ENCODE results near the gene ATP10A.
A peak's percentile ranks its signal among the peaks of the same experiment; 100 is the strongest.

Gene ATP10A

DNA sequence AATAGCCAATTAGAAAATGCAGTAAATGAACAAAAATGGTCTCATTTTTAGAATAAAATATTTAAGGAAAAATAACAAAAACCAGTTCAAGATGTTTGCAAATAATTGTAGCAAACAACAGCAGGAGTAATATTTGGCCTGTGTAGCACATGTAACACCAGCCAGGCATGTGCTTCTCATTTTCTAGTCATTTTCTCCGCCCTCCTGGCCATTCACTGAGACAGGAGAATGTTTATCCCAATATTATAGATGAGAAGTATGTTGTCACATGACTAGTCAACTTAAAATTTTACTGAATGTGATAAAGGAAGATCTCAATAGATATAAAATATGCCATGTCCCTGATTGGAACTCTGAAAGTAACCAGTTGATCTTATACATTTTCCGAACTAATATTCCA is 7.8 kb upstream of the ATP10A start:
- Histone ChIP-seq H3K27ac (ENCODE audit: low read depth, low read length) (no peak overlapping the region), H3K27me3 (ENCODE audit: control insufficient read depth in 1 of 2, insufficient read depth in 2 of 2, low read length in 2 of 2) (no peaks in the 10 kb centered on the region), H3K9me3 (ENCODE audit: control insufficient read depth in 1 of 2, low read length in 2 of 2) (peaks cover 3 to 4% of the 10 kb centered on the region in 2 donors), H3K36me3 (ENCODE audit: control insufficient read depth in 1 of 2, insufficient read depth in 2 of 2, low read length in 2 of 2) (no peaks in the 10 kb centered on the region), H3K4me1 (ENCODE audit: control insufficient read depth in 1 of 2, insufficient read depth in 2 of 2, low read length in 2 of 2) (no peaks in the 10 kb centered on the region), H3K4me3 (ENCODE audit: low read depth in 1 of 2, low read length in 2 of 2) (no peak overlapping the region), H3K9ac (ENCODE audit: low read depth in 1 of 2, low read length in 2 of 2) (no peak overlapping the region)

DNA sequence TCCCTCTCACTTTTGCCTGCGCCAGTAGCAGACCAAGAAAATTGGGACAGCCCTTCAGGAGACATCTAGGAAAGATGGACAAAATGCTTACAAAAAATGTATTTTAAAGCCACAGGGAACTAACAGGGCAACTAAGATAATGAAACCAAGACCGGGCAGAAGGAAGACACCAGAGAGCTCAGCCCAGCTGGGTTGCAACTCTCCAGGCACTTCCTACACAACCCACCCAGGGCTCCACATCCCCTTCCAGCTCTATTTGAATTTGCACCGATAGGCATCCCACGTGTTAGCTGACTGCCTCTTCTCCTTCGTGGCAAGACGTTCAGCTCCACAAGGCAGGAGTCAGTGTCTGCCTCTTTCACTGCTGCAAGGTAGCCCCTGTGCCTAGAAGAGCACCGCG is 6.6 kb upstream of the ATP10A start:
- Histone ChIP-seq H3K36me3 (ENCODE audit: control insufficient read depth in 1 of 2, insufficient read depth in 2 of 2, low read length in 2 of 2) (no peaks in the 10 kb centered on the region), H3K4me1 (ENCODE audit: control insufficient read depth in 1 of 2, insufficient read depth in 2 of 2, low read length in 2 of 2) (no peaks in the 10 kb centered on the region), H3K9ac (ENCODE audit: low read depth in 1 of 2, low read length in 2 of 2) (no peak overlapping the region), H3K27me3 (ENCODE audit: control insufficient read depth in 1 of 2, insufficient read depth in 2 of 2, low read length in 2 of 2) (no peaks in the 10 kb centered on the region), H3K27ac (ENCODE audit: low read depth, low read length) (no peak overlapping the region), H3K4me3 (ENCODE audit: low read depth in 1 of 2, low read length in 2 of 2) (no peak overlapping the region), H3K9me3 (ENCODE audit: control insufficient read depth in 1 of 2, low read length in 2 of 2) (peaks cover 4 to 10% of the 10 kb centered on the region in 2 donors)

DNA sequence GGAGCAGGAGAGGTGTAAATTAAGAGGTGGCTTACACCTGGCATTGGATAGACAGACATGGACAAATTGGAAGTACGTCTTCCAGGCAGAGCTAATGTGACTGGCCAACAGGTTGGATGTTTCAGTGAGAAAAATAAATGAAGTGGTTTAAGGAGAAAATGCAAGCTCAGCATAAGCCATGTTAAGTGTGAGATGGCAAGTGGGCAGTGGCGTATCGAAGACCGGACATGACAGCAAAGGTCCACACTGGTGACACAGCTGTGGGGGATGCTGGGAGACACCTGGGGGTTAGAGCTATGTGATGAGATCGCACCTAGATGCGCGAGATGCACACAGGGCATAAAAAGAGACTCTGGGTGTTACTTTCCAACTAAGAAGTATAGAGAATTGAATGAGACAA is 3.7 kb upstream of the ATP10A start:
- Histone ChIP-seq H3K36me3 (ENCODE audit: control insufficient read depth in 1 of 2, insufficient read depth in 2 of 2, low read length in 2 of 2) (no peaks in the 10 kb centered on the region), H3K9ac (ENCODE audit: low read depth in 1 of 2, low read length in 2 of 2) (no peak overlapping the region), H3K27me3 (ENCODE audit: control insufficient read depth in 1 of 2, insufficient read depth in 2 of 2, low read length in 2 of 2) (no peaks in the 10 kb centered on the region), H3K4me3 (ENCODE audit: low read depth in 1 of 2, low read length in 2 of 2) (no peak overlapping the region), H3K27ac (ENCODE audit: low read depth, low read length) (no peak overlapping the region), H3K4me1 (ENCODE audit: control insufficient read depth in 1 of 2, insufficient read depth in 2 of 2, low read length in 2 of 2) (no peaks in the 10 kb centered on the region), H3K9me3 (ENCODE audit: control insufficient read depth in 1 of 2, low read length in 2 of 2) (peaks cover 4 to 10% of the 10 kb centered on the region in 2 donors)

DNA sequence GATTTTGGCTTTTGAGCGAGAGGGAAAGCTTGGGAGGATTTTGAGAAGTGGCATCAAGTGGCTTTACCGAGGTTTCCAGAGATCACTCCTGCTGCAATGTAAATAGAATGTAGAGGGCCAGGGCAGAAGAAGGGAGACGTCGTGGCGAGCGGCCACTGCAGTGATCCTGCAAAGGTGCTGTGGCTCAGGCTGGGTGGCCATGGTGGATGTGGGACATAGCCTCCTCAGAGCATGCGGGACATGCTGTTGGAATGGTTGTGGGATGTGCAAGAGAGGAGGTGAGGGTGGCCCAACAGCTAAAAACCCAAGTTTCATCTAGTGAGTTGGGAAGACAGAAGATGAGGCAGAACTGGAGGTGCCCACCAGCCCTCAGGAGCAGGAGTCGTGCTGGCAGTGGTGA is 3.1 kb upstream of the ATP10A start:
- no peaks in the 10 kb centered on the region for H3K36me3 ChIP-seq (ENCODE audit: control insufficient read depth in 1 of 2, insufficient read depth in 2 of 2, low read length in 2 of 2)

DNA sequence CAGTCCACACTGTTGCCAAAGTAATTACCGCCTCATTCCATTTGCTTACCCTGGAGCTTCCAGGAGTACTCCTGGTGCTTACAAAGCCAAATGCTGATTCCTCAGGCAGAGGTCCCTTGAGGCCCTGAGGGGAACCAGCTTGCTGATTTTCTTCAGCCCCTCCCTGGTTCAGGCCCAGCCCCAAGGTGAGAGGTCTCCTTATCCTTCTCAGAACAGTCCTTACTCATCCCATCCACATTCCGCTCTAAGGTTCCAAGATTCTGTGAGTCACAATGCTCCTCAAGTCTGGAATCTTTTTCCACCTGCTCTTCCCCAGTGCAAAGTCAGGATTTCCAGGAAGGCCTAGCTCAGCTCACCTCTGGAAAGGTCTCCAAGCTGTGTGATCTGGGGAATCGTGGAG is 1.8 kb upstream of the ATP10A start:
- Histone ChIP-seq H3K27me3 (ENCODE audit: control insufficient read depth in 1 of 2, insufficient read depth in 2 of 2, low read length in 2 of 2) (no peaks in the 10 kb centered on the region), H3K9ac (ENCODE audit: low read depth in 1 of 2, low read length in 2 of 2) (no peak overlapping the region), H3K9me3 (ENCODE audit: control insufficient read depth in 1 of 2, low read length in 2 of 2) (peaks cover 7 to 10% of the 10 kb centered on the region in 2 donors), H3K36me3 (ENCODE audit: control insufficient read depth in 1 of 2, insufficient read depth in 2 of 2, low read length in 2 of 2) (no peaks in the 10 kb centered on the region), H3K4me3 (ENCODE audit: low read depth in 1 of 2, low read length in 2 of 2) (no peak overlapping the region), H3K4me1 (ENCODE audit: control insufficient read depth in 1 of 2, insufficient read depth in 2 of 2, low read length in 2 of 2) (no peaks in the 10 kb centered on the region), H3K27ac (ENCODE audit: low read depth, low read length) (no peak overlapping the region)

More for the DNA sequence above, 3.1 kb upstream of the ATP10A start:
- no peak overlapping the region for H3K9ac ChIP-seq (ENCODE audit: low read depth in 1 of 2, low read length in 2 of 2)
- H3K9me3 ChIP-seq (ENCODE audit: control insufficient read depth in 1 of 2, low read length in 2 of 2) = peaks cover 4 to 10% of the 10 kb centered on the region in 2 donors
- no peak overlapping the region for H3K4me3 ChIP-seq (ENCODE audit: low read depth in 1 of 2, low read length in 2 of 2)
- H3K27ac ChIP-seq (ENCODE audit: low read depth, low read length) = no peak overlapping the region
- H3K4me1 ChIP-seq (ENCODE audit: control insufficient read depth in 1 of 2, insufficient read depth in 2 of 2, low read length in 2 of 2) = no peaks in the 10 kb centered on the region
- no peaks in the 10 kb centered on the region for H3K27me3 ChIP-seq (ENCODE audit: control insufficient read depth in 1 of 2, insufficient read depth in 2 of 2, low read length in 2 of 2)

DNA sequence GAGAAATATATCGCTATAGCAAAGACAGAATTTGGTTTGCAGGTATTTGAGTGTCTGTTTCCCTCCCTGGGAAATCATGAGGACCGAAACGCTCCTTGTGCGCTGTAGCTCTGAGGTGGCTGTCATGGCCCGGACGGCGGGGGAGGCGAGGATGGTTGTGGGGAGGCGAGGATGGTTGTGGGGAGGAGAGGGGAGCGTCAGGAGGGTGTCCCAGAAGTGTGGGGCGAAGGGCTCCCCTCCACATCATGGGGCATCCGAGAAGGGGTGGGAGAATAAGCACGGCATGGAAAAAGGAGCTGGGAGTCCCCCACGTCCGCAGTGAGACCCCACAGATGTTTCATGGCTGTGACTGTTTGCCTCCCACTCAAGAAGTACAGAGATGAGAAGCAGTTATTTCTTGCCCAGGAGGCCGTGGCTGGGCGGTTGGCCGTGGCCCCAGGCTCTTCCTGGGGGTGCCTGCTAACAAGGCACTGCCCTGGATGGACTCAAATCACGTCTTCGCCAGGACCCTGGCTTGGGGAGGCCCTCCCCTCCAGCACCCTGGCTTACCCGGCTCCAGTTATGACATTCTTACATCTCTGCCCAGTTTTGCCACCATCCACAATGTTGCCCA is 947 bp upstream of the ATP10A start:
- peaks cover 7 to 10% of the 10 kb centered on the region in 2 donors for H3K9me3 ChIP-seq (ENCODE audit: control insufficient read depth in 1 of 2, low read length in 2 of 2)
- peak overlapping the region in 1 of 2 donors; percentile 58 for H3K4me3 ChIP-seq (ENCODE audit: low read depth in 1 of 2, low read length in 2 of 2)
- H3K27me3 ChIP-seq (ENCODE audit: control insufficient read depth in 1 of 2, insufficient read depth in 2 of 2, low read length in 2 of 2) = no peaks in the 10 kb centered on the region
- H3K36me3 ChIP-seq (ENCODE audit: control insufficient read depth in 1 of 2, insufficient read depth in 2 of 2, low read length in 2 of 2) = no peaks in the 10 kb centered on the region
- no peak overlapping the region for H3K27ac ChIP-seq (ENCODE audit: low read depth, low read length)
- H3K4me1 ChIP-seq (ENCODE audit: control insufficient read depth in 1 of 2, insufficient read depth in 2 of 2, low read length in 2 of 2) = no peaks in the 10 kb centered on the region
- no peak overlapping the region for H3K9ac ChIP-seq (ENCODE audit: low read depth in 1 of 2, low read length in 2 of 2)

DNA sequence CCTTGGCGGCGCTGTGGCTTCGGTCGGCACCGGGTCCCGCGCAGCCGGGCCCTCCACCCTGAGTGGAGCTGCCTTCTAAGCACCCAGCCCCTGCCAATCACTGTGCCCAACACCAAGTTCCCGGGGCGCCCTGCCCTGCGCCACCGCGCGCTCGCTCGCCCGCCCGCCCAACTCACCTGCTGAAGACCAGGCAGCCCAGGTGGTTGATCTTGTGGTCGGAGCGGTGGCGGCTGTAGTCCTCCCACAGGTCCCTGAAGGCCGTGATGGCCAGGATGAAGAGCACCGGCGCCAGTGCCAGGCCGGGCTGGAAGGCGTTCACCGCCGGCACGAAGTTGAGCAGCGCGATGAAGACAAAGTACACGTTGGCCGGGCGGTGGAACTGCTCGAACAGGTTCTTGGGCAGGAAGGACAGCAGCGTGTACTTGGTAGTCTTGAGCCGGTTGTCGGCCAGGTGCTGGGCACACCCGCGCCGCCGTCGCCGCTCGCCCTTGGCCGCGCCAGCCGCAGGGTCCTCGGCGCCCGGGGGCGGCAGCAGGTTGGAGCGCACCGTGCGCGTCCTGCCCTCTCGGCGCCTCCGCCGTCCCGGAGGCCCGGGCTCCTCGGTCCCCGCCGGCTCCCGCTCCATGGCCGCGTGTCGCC is 536 bp downstream of the ATP10A start:
- H3K27me3 ChIP-seq (ENCODE audit: control insufficient read depth in 1 of 2, insufficient read depth in 2 of 2, low read length in 2 of 2) = no peaks in the 10 kb centered on the region
- H3K9ac ChIP-seq (ENCODE audit: low read depth in 1 of 2, low read length in 2 of 2) = peak overlapping the region in 1 of 2 donors; percentile 39
- H3K9me3 ChIP-seq (ENCODE audit: control insufficient read depth in 1 of 2, low read length in 2 of 2) = peaks cover 7 to 10% of the 10 kb centered on the region in 2 donors
- no peaks in the 10 kb centered on the region for H3K36me3 ChIP-seq (ENCODE audit: control insufficient read depth in 1 of 2, insufficient read depth in 2 of 2, low read length in 2 of 2)
- peak overlapping the region; percentile 7 for H3K27ac ChIP-seq (ENCODE audit: low read depth, low read length)
- no peaks in the 10 kb centered on the region for H3K4me1 ChIP-seq (ENCODE audit: control insufficient read depth in 1 of 2, insufficient read depth in 2 of 2, low read length in 2 of 2)
- peak overlapping the region; percentile 51 to 65 for H3K4me3 ChIP-seq (ENCODE audit: low read depth in 1 of 2, low read length in 2 of 2)

DNA sequence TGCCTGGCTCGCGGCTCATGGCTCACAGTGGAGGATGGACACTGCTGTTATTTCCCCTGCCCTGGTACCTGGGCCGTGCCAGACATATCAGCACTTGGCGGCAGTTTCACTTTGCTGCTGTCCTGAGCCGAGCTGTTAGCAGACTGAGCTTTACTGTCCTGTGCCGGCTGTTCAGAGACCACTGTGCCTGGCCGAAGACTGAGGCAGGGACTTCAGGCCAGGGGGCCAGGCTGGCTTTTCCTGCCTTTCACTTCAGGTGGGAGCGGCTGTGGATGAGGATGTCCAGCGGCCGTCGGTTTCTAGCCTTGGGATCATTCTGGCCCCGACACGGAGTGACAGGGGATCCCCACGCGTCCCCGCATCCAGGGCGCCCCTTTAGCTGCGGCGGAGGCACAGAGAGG is 1.1 kb downstream of the ATP10A start:
- Histone ChIP-seq H3K4me3 (ENCODE audit: low read depth in 1 of 2, low read length in 2 of 2) (peak overlapping the region; percentile 51 to 65), H3K9me3 (ENCODE audit: control insufficient read depth in 1 of 2, low read length in 2 of 2) (peaks cover 7 to 10% of the 10 kb centered on the region in 2 donors), H3K9ac (ENCODE audit: low read depth in 1 of 2, low read length in 2 of 2) (peak overlapping the region; percentile 31 to 39), H3K27me3 (ENCODE audit: control insufficient read depth in 1 of 2, insufficient read depth in 2 of 2, low read length in 2 of 2) (no peaks in the 10 kb centered on the region), H3K36me3 (ENCODE audit: control insufficient read depth in 1 of 2, insufficient read depth in 2 of 2, low read length in 2 of 2) (no peaks in the 10 kb centered on the region), H3K27ac (ENCODE audit: low read depth, low read length) (no peak overlapping the region), H3K4me1 (ENCODE audit: control insufficient read depth in 1 of 2, insufficient read depth in 2 of 2, low read length in 2 of 2) (no peaks in the 10 kb centered on the region)

DNA sequence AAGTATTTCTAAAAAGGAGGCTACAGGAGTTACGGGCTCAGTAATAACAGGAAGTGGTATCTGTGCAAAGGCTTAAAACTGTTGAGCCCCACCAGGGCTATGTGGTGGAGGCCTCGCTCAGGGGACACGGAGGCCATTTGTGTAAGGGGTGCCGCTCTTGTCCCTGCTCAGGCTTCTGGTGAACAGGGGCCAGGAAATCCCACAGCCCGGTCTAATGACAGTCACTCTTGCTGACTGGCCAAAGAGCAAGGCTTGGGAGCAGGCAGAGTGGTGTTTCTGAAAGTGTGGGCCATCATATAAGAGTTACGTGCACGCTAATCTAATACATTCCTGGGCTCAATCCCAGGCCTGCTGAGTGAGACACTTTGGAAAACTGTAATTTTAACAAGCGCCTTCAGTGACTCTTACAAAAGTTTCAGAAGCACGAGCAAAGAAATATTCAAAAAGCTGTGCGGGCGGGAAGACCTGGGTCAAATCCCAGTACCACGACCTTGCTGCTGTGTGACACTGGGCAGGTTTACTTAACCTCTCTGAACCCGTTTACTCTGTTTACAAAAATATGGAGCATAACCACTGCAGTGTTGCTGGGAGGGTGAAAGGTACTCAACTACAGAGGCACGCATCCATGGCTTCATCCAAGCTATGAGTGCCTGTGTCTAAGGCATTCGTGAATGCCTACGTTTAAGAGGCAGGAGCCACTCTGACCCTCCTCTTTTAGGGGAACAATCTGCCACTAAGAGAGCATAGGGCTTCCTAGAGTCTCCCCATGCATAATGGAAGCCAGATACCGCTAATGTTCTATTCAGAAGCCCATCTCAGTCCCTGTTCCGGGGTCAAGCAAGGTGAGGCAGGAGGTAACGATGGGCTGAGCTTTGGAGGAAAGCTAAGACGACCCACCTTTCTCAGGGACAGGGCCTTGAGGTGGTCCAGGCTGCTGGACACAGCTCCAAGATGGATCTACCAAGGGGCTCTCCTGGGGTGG is 2.0 kb downstream of the ATP10A start:
- H3K4me3 ChIP-seq (ENCODE audit: low read depth in 1 of 2, low read length in 2 of 2) = peak overlapping the region; percentile 51 to 65

More for the DNA sequence above, 2.0 kb downstream of the ATP10A start:
- Histone ChIP-seq H3K27ac (ENCODE audit: low read depth, low read length) (peak overlapping the region; percentile 8), H3K27me3 (ENCODE audit: control insufficient read depth in 1 of 2, insufficient read depth in 2 of 2, low read length in 2 of 2) (no peaks in the 10 kb centered on the region), H3K9ac (ENCODE audit: low read depth in 1 of 2, low read length in 2 of 2) (peak overlapping the region in 1 of 2 donors; percentile 31), H3K36me3 (ENCODE audit: control insufficient read depth in 1 of 2, insufficient read depth in 2 of 2, low read length in 2 of 2) (no peaks in the 10 kb centered on the region), H3K9me3 (ENCODE audit: control insufficient read depth in 1 of 2, low read length in 2 of 2) (peaks cover 4 to 7% of the 10 kb centered on the region in 2 donors), H3K4me1 (ENCODE audit: control insufficient read depth in 1 of 2, insufficient read depth in 2 of 2, low read length in 2 of 2) (no peaks in the 10 kb centered on the region)

All from duodenal mucosa (tissue), 2 donors.